CD14-positive monocyte (primary cell): ENCODE data around the gene PTPRR. TPM values are rescaled to one million over a fixed set of nuclear protein-coding genes. Genes with fewer than 3 reads are reported as not detected.

Source experiments
- DNase-seq, 3 donors: peaks; one replicate each; pipeline ENCODE4 v3.0.0-alpha.2; 2011 to 2022
- H2AFZ ChIP-seq: 2 replicates; pipeline ENCODE4 v1.6.0; 2012; ENCODE audit warnings: mild to moderate bottlenecking, low read depth, low read length, inconsistent platforms; ENCODE audit not compliant: insufficient read depth, poor library complexity, severe bottlenecking
- H3K27ac ChIP-seq, 2 donors: 1 replicate in 1 of 2; 2 replicates in 1 of 2; pipeline ENCODE4 v1.5.1; 2012 to 2013; ENCODE audit warnings: low read length in 2 of 2, control low read depth in 1 of 2, inconsistent platforms in 1 of 2, low read depth in 1 of 2, mild to moderate bottlenecking in 1 of 2
- H3K27me3 ChIP-seq, 2 donors: one replicate each; pipeline versions ENCODE4 v1.6.0 to v1.6.1; 2011 to 2013; ENCODE audit warnings: low read length in 2 of 2; ENCODE audit not compliant: control insufficient read depth in 2 of 2, insufficient read depth in 2 of 2
- H3K36me3 ChIP-seq, 2 donors: replicated peaks in 1 of 2; 1 replicate in 1 of 2; 2 replicates in 1 of 2; pipeline versions ENCODE4 v1.5.1 to v1.6.1; 2012 to 2013; ENCODE audit warnings: low read length in 2 of 2, control low read depth in 1 of 2, inconsistent platforms in 1 of 2, mild to moderate bottlenecking in 1 of 2; ENCODE audit not compliant: insufficient read depth in 2 of 2, control insufficient read depth in 1 of 2
- H3K4me1 ChIP-seq, 2 donors: 1 replicate in 1 of 2; 2 replicates in 1 of 2; pipeline versions ENCODE4 v1.5.1 to v1.6.1; 2012 to 2013; ENCODE audit warnings: low read length in 2 of 2, control low read depth in 1 of 2, inconsistent platforms in 1 of 2, mild to moderate bottlenecking in 1 of 2, moderate library complexity in 1 of 2; ENCODE audit not compliant: insufficient read depth in 2 of 2, control insufficient read depth in 1 of 2
- H3K4me2 ChIP-seq: replicated peaks from 2 replicates; pipeline ENCODE3; 2012; ENCODE audit warnings: low read length, moderate library complexity, mild to moderate bottlenecking; ENCODE audit not compliant: poor library complexity, severe bottlenecking; ENCODE audit errors: extremely low read depth
- H3K4me3 ChIP-seq, 3 experiments: fragments of 200-600 bp in 1 of 3; sonication (generic) in 1 of 3; replicated peaks in 1 of 3; 1 replicate in 2 of 3; 2 replicates in 1 of 3; pipeline ENCODE4 v1.5.1; 2011 to 2013; ENCODE audit warnings: low read length in 3 of 3, mild to moderate bottlenecking in 3 of 3, control low read depth in 2 of 3, low read depth in 2 of 3, inconsistent platforms in 1 of 3, moderate library complexity in 1 of 3
- H3K79me2 ChIP-seq: 2 replicates; pipeline ENCODE4 v1.6.0; 2012; ENCODE audit warnings: mild to moderate bottlenecking, control low read depth, inconsistent platforms, low read length, moderate library complexity; ENCODE audit not compliant: insufficient read depth
- H3K9ac ChIP-seq: 2 replicates; pipeline ENCODE4 v1.6.0; 2017; ENCODE audit warnings: low read length, mild to moderate bottlenecking; ENCODE audit not compliant: insufficient read depth, poor library complexity, severe bottlenecking
- H3K9me3 ChIP-seq, 2 donors: replicated peaks in 1 of 2; 1 replicate in 1 of 2; 2 replicates in 1 of 2; pipeline versions ENCODE4 v1.5.1 to v1.6.1; 2012 to 2013; ENCODE audit warnings: low read length in 2 of 2, control low read depth in 1 of 2; ENCODE audit not compliant: control insufficient read depth in 1 of 2, insufficient read depth in 1 of 2
- H4K20me1 ChIP-seq: 2 replicates; pipeline ENCODE4 v1.6.0; 2012; ENCODE audit warnings: mild to moderate bottlenecking, low read length, control low read depth, moderate library complexity; ENCODE audit not compliant: insufficient read depth
- H3K27ac Mint-ChIP-seq, 7 donors: one replicate each; pipeline ENCODE4 v1.8.0; 2020; ENCODE audit warnings: mild to moderate bottlenecking in 7 of 7, mixed read lengths in 7 of 7, moderate library complexity in 6 of 7, inconsistent platforms in 2 of 7
- H3K27me3 Mint-ChIP-seq, 3 donors: one replicate each; pipeline ENCODE4 v1.8.0; 2021 to 2022; ENCODE audit warnings: low read depth in 3 of 3, mild to moderate bottlenecking in 3 of 3, mixed read lengths in 3 of 3, moderate library complexity in 3 of 3, inconsistent platforms in 1 of 3
- H3K36me3 Mint-ChIP-seq, 2 donors: one replicate each; pipeline ENCODE4 v1.8.0; 2020; ENCODE audit warnings: mixed read lengths in 2 of 2, inconsistent platforms in 1 of 2, mild to moderate bottlenecking in 1 of 2
- H3K4me1 Mint-ChIP-seq: one replicate; pipeline ENCODE4 v1.8.0; 2020; ENCODE audit warnings: mild to moderate bottlenecking, mixed read lengths
- H3K4me3 Mint-ChIP-seq, 2 donors: one replicate each; pipeline ENCODE4 v1.8.0; 2020; ENCODE audit warnings: mild to moderate bottlenecking in 2 of 2, mixed read lengths in 2 of 2, moderate library complexity in 1 of 2
- H3K9me3 Mint-ChIP-seq, 7 donors: one replicate each; pipeline ENCODE4 v1.8.0; 2020 to 2022; ENCODE audit warnings: mixed read lengths in 7 of 7, mild to moderate bottlenecking in 6 of 7, moderate library complexity in 6 of 7, inconsistent platforms in 2 of 7
- WGBS: methylation state at CpG from one replicate; pipeline ENCODE4 v1.1.5; 2013; ENCODE audit warnings: missing lambda C conversion rate; ENCODE audit not compliant: insufficient coverage; 5-methylcytosine and 5-hydroxymethylcytosine counted together
- intact Hi-C, 2 donors: fragments of 100-400 bp; cut with micrococcal nuclease; formaldehyde crosslinking; loops; one replicate each; pipeline versions ENCODE4 v1.15.0 to v1.15.1; 2023
- polyA plus RNA-seq, 3 donors: library from polyadenylated mRNA; depleted of rRNA in 1 of 3; unstranded in 2 of 3; stranded (reverse) in 1 of 3; fragments of 300-500 nt in 2 of 3; fragments of >200 nt in 1 of 3; fragmentation: Illumina TruSeq in 2 of 3; gene quantifications; 1 replicate in 2 of 3; 2 replicates in 1 of 3; pipeline ENCODE4 v1.2.3, GENCODE V29; 2012 to 2021
- TF ChIP-seq, protein P1 (sequence below): fragments of 200-600 bp; IDR thresholded peaks from one replicate; pipeline ENCODE4 v1.8.0; 2022; ENCODE audit warnings: antibody characterized with exemption, mild to moderate bottlenecking

PTPRR gene
- polyA plus RNA-seq, 3 donors: not detected

DNA sequence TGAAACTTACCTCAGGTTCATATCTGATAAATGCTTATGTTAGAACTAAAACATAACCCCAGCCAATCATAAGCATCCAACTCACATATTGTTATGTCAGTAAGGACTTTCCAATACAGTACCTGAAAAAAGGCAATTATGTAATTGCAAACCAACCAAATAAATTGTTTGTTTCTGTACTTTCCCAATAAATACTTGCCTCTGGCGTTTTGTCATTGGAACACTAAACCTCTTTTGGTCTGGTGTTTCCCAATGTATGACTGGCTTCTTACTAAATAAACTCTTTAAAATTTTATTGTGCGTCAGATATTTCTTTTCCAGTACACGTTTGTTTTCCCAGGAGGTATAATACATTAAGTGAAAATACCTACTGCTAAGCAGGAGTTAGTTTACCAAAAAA lies 276.6 kb downstream of the PTPRR start:
- intact Hi-C loops: no loop called here
- H3K36me3 Mint-ChIP-seq: no peaks in the 10 kb centered on the region
- Histone ChIP-seq H3K36me3 (no peaks in the 10 kb centered on the region), H3K79me2 (no peaks in the 10 kb centered on the region), H3K9ac (no peak overlapping the region), H4K20me1 (no peaks in the 10 kb centered on the region), H3K4me2 (no peak overlapping the region), H3K27ac (no peak overlapping the region), H3K27me3 (no peaks in the 10 kb centered on the region), H2AFZ (no peak overlapping the region), H3K4me1 (no peaks in the 10 kb centered on the region), H3K4me3 (no peak overlapping the region), H3K9me3 (no peaks in the 10 kb centered on the region)
- DNase-seq: no peak
- H3K27ac Mint-ChIP-seq: no peak overlapping the region
- H3K9me3 Mint-ChIP-seq: peaks cover 0 to 2% (median 0%) of the 10 kb centered on the region in 7 donors
- peaks cover 0 to 5% (median 0%) of the 10 kb centered on the region in 3 donors for H3K27me3 Mint-ChIP-seq
- WGBS: no CpG with 5 or more reads among the region's 3 CpGs
- no peak overlapping the region for H3K4me3 Mint-ChIP-seq
- H3K4me1 Mint-ChIP-seq: peaks cover 3% of the 10 kb centered on the region
- TF ChIP-seq, protein P1, sequence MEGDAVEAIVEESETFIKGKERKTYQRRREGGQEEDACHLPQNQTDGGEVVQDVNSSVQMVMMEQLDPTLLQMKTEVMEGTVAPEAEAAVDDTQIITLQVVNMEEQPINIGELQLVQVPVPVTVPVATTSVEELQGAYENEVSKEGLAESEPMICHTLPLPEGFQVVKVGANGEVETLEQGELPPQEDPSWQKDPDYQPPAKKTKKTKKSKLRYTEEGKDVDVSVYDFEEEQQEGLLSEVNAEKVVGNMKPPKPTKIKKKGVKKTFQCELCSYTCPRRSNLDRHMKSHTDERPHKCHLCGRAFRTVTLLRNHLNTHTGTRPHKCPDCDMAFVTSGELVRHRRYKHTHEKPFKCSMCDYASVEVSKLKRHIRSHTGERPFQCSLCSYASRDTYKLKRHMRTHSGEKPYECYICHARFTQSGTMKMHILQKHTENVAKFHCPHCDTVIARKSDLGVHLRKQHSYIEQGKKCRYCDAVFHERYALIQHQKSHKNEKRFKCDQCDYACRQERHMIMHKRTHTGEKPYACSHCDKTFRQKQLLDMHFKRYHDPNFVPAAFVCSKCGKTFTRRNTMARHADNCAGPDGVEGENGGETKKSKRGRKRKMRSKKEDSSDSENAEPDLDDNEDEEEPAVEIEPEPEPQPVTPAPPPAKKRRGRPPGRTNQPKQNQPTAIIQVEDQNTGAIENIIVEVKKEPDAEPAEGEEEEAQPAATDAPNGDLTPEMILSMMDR: no peak

DNA sequence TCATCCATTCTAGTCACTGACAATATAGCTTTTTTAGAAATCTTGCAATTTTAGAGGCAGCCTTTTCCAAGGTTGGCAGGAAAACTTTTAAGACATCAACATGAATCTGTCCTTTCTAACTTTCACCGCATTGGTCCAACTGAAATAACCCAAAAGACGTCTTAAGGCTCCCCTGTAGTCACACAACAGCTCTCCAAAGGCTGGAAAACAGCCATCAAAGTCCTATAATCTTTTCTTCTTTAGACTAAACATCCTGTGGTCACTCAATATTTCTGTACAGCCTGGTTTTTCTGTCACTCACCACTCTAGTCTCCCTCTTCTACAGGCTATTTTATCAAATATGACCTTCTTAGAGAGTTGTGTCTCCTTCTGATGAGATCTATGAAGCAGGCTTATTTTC lies 278.8 kb downstream of the PTPRR start:
- H2AFZ ChIP-seq: no peak overlapping the region
- H3K4me3 Mint-ChIP-seq: no peak overlapping the region
- no peaks in the 10 kb centered on the region for H4K20me1 ChIP-seq
- no peak overlapping the region for H3K27ac ChIP-seq
- H3K27me3 Mint-ChIP-seq: peaks cover 0 to 5% (median 2%) of the 10 kb centered on the region in 3 donors
- no peaks in the 10 kb centered on the region for H3K9me3 ChIP-seq
- intact Hi-C loops: no loop called here
- TF ChIP-seq, protein P1: no peak
- WGBS: 85% methylated on average over 2 of the region's 2 CpGs
- no peak for DNase-seq
- H3K36me3 ChIP-seq: no peaks in the 10 kb centered on the region
- H3K4me2 ChIP-seq: no peak overlapping the region
- H3K4me3 ChIP-seq: no peak overlapping the region
- H3K4me1 Mint-ChIP-seq: peaks cover 3% of the 10 kb centered on the region
- H3K27ac Mint-ChIP-seq: no peak overlapping the region
- H3K9me3 Mint-ChIP-seq: peaks cover 0 to 2% (median 0%) of the 10 kb centered on the region in 7 donors
- no peaks in the 10 kb centered on the region for H3K4me1 ChIP-seq
- H3K36me3 Mint-ChIP-seq: no peaks in the 10 kb centered on the region
- no peaks in the 10 kb centered on the region for H3K79me2 ChIP-seq
- H3K27me3 ChIP-seq: no peaks in the 10 kb centered on the region
- no peak overlapping the region for H3K9ac ChIP-seq
